Measurements from ENCODE around the gene MPPED2.

DNA sequence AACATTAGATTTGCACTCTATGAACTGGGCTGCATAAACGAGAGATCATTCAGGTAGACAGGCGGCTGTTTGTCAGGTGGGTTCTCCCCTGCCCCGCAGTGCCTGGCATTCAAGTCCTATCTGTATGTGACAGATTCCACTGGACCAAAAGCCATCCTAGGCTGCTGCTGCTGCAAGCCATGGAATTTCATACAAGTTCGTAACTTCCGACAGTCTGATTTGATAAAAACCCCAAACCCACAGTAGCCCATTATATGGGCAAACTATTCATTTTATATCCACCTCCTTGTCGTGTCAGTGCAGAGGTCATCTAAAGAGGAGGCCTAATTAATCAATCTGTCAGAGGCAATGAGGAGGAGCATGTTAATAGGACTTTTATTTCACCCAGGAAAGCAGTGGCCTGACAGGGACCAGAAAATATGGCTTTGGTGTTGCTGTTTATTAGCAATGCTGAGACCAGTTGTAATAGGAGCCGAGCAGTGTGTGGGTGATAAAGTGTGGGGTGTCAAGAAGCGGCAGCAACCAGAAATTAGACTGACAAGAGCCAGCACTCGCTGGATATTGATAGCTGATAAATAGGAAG lies 139.0 kb downstream of the MPPED2 start:
- TF ChIP-seq POLR2A (IDR thresholded peaks at IDR 0.05) = no peak
- TF ChIP-seq, protein P1, sequence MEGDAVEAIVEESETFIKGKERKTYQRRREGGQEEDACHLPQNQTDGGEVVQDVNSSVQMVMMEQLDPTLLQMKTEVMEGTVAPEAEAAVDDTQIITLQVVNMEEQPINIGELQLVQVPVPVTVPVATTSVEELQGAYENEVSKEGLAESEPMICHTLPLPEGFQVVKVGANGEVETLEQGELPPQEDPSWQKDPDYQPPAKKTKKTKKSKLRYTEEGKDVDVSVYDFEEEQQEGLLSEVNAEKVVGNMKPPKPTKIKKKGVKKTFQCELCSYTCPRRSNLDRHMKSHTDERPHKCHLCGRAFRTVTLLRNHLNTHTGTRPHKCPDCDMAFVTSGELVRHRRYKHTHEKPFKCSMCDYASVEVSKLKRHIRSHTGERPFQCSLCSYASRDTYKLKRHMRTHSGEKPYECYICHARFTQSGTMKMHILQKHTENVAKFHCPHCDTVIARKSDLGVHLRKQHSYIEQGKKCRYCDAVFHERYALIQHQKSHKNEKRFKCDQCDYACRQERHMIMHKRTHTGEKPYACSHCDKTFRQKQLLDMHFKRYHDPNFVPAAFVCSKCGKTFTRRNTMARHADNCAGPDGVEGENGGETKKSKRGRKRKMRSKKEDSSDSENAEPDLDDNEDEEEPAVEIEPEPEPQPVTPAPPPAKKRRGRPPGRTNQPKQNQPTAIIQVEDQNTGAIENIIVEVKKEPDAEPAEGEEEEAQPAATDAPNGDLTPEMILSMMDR (IDR thresholded peaks at IDR 0.05) = no peak
